Activated T-cell treated with anti-CD3 and anti-CD28 coated beads, Interleukin-2, amount 50 U/mL, for 72 hours (primary cell): ENCODE results near the gene DYRK3. TPM values are rescaled to one million over a fixed set of nuclear protein-coding genes. Genes with fewer than 3 reads are reported as not detected.
A peak's percentile ranks its signal among the peaks of the same experiment; 100 is the strongest.

Source experiments
- ATAC-seq, 2 donors: fragments of 150-1000 bp; cut with Tn5 transposase; replicated peaks in 1 of 2; 2 replicates each; pipeline ENCODE4 v1.10.0; 2021; ENCODE audit warnings: moderate library complexity in 2 of 2, mild to moderate bottlenecking in 1 of 2
- DNase-seq, 2 donors: peaks; one replicate each; pipeline ENCODE4 v3.0.0; 2021 to 2022; ENCODE audit warnings: mixed read lengths in 1 of 2
- H3K27ac Mint-ChIP-seq: one replicate; pipeline ENCODE4 v1.8.0; 2022; ENCODE audit warnings: mild to moderate bottlenecking, moderate library complexity, mixed read lengths
- H3K27me3 Mint-ChIP-seq: one replicate; pipeline ENCODE4 v1.8.0; 2022; ENCODE audit warnings: low read depth, mixed read lengths
- H3K36me3 Mint-ChIP-seq, 2 donors: one replicate each; pipeline ENCODE4 v1.8.0; 2022; ENCODE audit warnings: mixed read lengths in 2 of 2, mild to moderate bottlenecking in 1 of 2; ENCODE audit not compliant: insufficient read depth in 2 of 2
- H3K4me1 Mint-ChIP-seq: one replicate; pipeline ENCODE4 v1.8.0; 2022; ENCODE audit warnings: low read depth, mixed read lengths
- H3K4me3 Mint-ChIP-seq, 2 donors: one replicate each; pipeline ENCODE4 v1.8.0; 2022; ENCODE audit warnings: mild to moderate bottlenecking in 2 of 2, mixed read lengths in 2 of 2, moderate library complexity in 2 of 2
- H3K9me3 Mint-ChIP-seq, 2 donors: one replicate each; pipeline ENCODE4 v1.8.0; 2022; ENCODE audit warnings: mixed read lengths in 2 of 2
- total RNA-seq, 2 donors: library from RNA; stranded (reverse); gene quantifications; one replicate each; pipeline ENCODE4 v1.2.3, GENCODE V29; 2022

The DYRK3 gene
- total RNA-seq, 2 donors from 2014 or later = 5.9 to 8.7 TPM

DNA sequence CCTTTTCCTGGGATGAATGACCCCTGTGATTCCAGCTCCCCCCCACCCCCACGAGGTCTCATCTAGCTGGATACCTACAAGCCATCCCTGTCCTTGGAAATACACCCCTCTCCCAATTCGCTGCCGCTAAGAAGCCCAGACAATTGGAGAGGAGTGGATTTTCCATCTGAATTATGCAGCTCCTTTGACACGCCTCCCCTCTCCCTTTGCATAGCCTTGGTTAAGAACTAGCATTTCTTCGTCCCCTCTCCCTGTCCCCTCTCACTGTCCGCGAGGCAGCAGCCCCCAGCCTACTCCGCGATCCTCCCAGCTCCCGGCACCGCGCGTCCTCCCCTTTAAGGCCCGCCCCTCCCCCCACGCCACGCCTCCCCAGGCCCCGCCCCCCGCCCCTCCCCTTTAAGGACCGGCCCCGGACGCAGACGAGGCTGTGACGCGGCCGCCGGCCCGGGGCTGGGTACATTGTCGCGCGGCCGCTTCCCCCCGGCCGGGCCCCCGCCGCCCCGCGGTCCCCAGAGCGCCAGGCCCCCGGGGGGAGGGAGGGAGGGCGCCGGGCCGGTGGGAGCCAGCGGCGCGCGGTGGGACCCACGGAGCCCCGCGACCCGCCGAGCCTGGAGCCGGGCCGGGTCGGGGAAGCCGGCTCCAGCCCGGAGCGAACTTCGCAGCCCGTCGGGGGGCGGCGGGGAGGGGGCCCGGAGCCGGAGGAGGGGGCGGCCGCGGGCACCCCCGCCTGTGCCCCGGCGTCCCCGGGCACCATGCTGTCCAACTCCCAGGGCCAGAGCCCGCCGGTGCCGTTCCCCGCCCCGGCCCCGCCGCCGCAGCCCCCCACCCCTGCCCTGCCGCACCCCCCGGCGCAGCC lies 49.4 kb downstream of the DYRK3 start, which contains the start of gene MAPKAPK2:
MAPKAPK2 (plus strand) TSS at position 428 of the 856 bp plus-strand sequence; CDS start at position 753, 325 bp downstream.
- peak; percentile 79 for ATAC-seq
- H3K27me3 Mint-ChIP-seq = peaks cover 15% of the 10 kb centered on the region
- no peaks in the 10 kb centered on the region for H3K9me3 Mint-ChIP-seq
- DNase-seq = peak; percentile 79 to 83
- H3K27ac Mint-ChIP-seq = peak within 1 kb of the TSS; percentile 87
- H3K36me3 Mint-ChIP-seq = peaks cover 0 to 7% of the 10 kb centered on the region in 2 donors
- peak within 1 kb of the TSS; percentile 89 to 97 for H3K4me3 Mint-ChIP-seq
- H3K4me1 Mint-ChIP-seq = peaks cover 62% of the 10 kb centered on the region

DNA sequence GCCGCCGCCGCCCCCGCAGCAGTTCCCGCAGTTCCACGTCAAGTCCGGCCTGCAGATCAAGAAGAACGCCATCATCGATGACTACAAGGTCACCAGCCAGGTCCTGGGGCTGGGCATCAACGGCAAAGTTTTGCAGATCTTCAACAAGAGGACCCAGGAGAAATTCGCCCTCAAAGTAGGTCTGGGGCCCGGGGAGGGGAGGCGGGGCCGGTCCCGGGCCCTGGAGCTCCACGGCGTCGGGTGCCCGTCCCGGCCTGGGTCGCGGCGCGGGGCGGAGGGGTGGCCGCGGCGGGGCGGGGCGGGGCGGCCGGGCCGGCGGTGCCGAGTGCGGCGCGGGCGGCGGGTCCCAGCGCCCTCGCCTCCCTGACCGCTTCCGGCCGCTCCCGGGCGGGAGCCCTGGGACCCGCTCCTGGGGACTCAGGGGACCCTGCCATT lies 50.0 kb downstream of the DYRK3 start:
- H3K9me3 Mint-ChIP-seq = no peaks in the 10 kb centered on the region
- H3K27ac Mint-ChIP-seq = peak overlapping the region; percentile 87
- ATAC-seq (peak; percentile 60 to 61), DNase-seq (peak; percentile 65 to 67)
- H3K27me3 Mint-ChIP-seq = peaks cover 15% of the 10 kb centered on the region
- H3K36me3 Mint-ChIP-seq = peaks cover 0 to 7% of the 10 kb centered on the region in 2 donors
- H3K4me1 Mint-ChIP-seq = peaks cover 62% of the 10 kb centered on the region
- H3K4me3 Mint-ChIP-seq = peak overlapping the region; percentile 89 to 97

- Mint-ChIP-seq H3K4me1 (peaks cover 63% of the 10 kb centered on the region), H3K4me3 (peak overlapping the region; percentile 89 to 97), H3K9me3 (no peaks in the 10 kb centered on the region), H3K27ac (peak overlapping the region; percentile 94), H3K27me3 (peaks cover 15% of the 10 kb centered on the region), H3K36me3 (peaks cover 0 to 7% of the 10 kb centered on the region in 2 donors)
- ATAC-seq (peak; percentile 55 to 69), DNase-seq (peak; percentile 68 to 75)
These were observed 50.6 kb downstream of the DYRK3 start for GRCh38 chr1:206685769-206686477.

GRCh38 chr1:206686478-206687249 lies 51.3 kb downstream of the DYRK3 start:
- H3K36me3 Mint-ChIP-seq = peaks cover 0 to 7% of the 10 kb centered on the region in 2 donors
- ATAC-seq (peak; percentile 8 to 12), DNase-seq (peak in 1 of 2 donors; percentile 38)
- peak overlapping the region; percentile 94 for H3K27ac Mint-ChIP-seq
- H3K4me1 Mint-ChIP-seq = peaks cover 66% of the 10 kb centered on the region
- H3K9me3 Mint-ChIP-seq = no peaks in the 10 kb centered on the region
- peaks cover 15% of the 10 kb centered on the region for H3K27me3 Mint-ChIP-seq
- H3K4me3 Mint-ChIP-seq = peak overlapping the region; percentile 88 to 97

- H3K36me3 Mint-ChIP-seq = peaks cover 0 to 7% of the 10 kb centered on the region in 2 donors
- H3K27me3 Mint-ChIP-seq = peaks cover 13% of the 10 kb centered on the region
- H3K4me1 Mint-ChIP-seq = peaks cover 66% of the 10 kb centered on the region
- ATAC-seq = no peak
- DNase-seq = no peak
- H3K27ac Mint-ChIP-seq = peak overlapping the region; percentile 94
- H3K9me3 Mint-ChIP-seq = no peaks in the 10 kb centered on the region
- H3K4me3 Mint-ChIP-seq = peak overlapping the region; percentile 88 to 97
These were observed 52.0 kb downstream of the DYRK3 start for GRCh38 chr1:206687251-206687914.

DNA sequence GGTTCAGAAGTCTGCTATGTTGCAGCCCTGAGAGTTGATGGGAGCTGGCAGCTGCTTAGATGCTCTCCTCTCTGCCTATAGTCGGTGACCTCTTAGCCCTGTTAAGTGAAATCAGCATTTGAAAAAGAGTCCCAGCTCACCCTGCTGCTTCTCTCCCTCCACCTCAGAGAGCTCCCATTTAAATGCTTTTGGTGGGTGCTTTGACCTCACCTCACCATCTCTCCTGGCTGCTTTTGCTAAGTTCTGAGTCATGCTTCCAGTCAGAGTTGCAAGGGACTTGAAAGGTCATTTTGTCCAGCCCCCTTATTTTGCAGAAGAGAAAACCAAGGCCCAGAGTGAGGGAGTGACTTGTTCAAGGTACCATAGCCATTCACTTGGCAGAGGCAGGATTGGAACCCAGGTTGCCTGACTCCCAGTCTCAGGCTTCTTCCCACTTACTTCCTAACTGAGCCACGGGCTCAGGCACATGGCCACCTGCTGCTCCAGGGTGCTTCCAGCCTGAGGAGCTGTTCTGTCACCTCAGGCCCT lies 52.6 kb downstream of the DYRK3 start:
- H3K27ac Mint-ChIP-seq = peak overlapping the region; percentile 14

DNA sequence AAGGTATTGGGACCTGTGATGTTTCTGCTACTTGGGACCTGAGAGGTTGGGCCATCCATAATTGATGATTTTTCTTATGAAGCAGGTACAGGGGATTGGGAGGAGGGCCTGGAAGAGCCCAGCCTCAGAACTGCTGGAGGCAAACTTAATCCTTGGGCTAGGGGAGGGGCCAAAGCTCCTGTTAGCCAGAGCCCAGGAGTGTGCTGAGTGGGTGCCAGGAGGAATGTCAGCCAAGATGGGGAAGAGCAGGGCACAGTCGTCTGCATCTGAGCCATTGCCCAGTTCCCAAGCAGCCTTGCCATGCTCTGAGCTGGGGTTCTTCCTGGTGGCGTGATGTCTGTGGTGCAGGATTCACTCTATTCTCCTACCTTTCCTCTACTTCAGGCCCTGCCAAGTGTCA lies 55.2 kb downstream of the DYRK3 start:
- Mint-ChIP-seq H3K36me3 (peaks cover 4 to 7% of the 10 kb centered on the region in 2 donors), H3K27me3 (no peaks in the 10 kb centered on the region), H3K9me3 (no peaks in the 10 kb centered on the region), H3K4me1 (peaks cover 72% of the 10 kb centered on the region), H3K27ac (no peak overlapping the region), H3K4me3 (no peak overlapping the region)
- DNase-seq = no peak
- ATAC-seq = no peak

More for the DNA sequence above, 52.6 kb downstream of the DYRK3 start:
- DNase-seq (peak in 1 of 2 donors; percentile 20), ATAC-seq (peak in 1 of 2 donors; percentile 5)
- H3K9me3 Mint-ChIP-seq = no peaks in the 10 kb centered on the region
- H3K36me3 Mint-ChIP-seq = peaks cover 0 to 7% of the 10 kb centered on the region in 2 donors
- H3K27me3 Mint-ChIP-seq = peaks cover 7% of the 10 kb centered on the region
- H3K4me3 Mint-ChIP-seq = peak overlapping the region; percentile 88 to 97
- peaks cover 70% of the 10 kb centered on the region for H3K4me1 Mint-ChIP-seq

- no peak for DNase-seq
- Mint-ChIP-seq H3K27ac (no peak overlapping the region), H3K4me1 (peaks cover 82% of the 10 kb centered on the region), H3K36me3 (peaks cover 4 to 9% of the 10 kb centered on the region in 2 donors), H3K4me3 (no peak overlapping the region), H3K9me3 (no peaks in the 10 kb centered on the region), H3K27me3 (no peaks in the 10 kb centered on the region)
- no peak for ATAC-seq
These were observed 56.3 kb downstream of the DYRK3 start for GRCh38 chr1:206691604-206692003.

DNA sequence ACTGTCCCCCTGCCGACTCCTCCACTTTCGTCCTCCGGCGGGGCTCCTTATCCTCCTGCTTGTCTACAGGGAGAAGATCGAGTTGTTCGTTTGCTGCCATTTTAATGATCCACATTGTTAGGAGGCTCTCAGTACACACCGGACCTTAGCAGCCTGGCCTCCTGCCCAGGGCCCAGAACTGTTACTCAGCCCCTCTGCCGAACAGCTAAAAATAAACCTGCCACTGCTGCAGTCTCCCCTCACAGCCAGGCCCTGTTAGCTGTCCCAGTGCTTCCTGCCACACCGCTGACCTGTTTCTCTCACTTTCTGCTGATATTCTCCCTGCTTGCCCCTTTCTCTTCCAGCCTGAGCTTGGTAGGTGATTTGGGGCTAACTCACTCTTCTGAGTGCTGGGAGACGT lies 57.7 kb downstream of the DYRK3 start:
- ATAC-seq (no peak), DNase-seq (no peak)
- H3K27me3 Mint-ChIP-seq = no peaks in the 10 kb centered on the region
- H3K9me3 Mint-ChIP-seq = no peaks in the 10 kb centered on the region
- peaks cover 82% of the 10 kb centered on the region for H3K4me1 Mint-ChIP-seq
- no peak overlapping the region for H3K4me3 Mint-ChIP-seq
- peaks cover 2 to 17% of the 10 kb centered on the region in 2 donors for H3K36me3 Mint-ChIP-seq
- no peak overlapping the region for H3K27ac Mint-ChIP-seq

GRCh38 chr1:206693592-206693991 lies 58.3 kb downstream of the DYRK3 start:
- H3K4me1 Mint-ChIP-seq = peaks cover 80% of the 10 kb centered on the region
- no peaks in the 10 kb centered on the region for H3K27me3 Mint-ChIP-seq
- H3K9me3 Mint-ChIP-seq = no peaks in the 10 kb centered on the region
- no peak for DNase-seq
- H3K27ac Mint-ChIP-seq = no peak overlapping the region
- H3K36me3 Mint-ChIP-seq = peaks cover 2 to 17% of the 10 kb centered on the region in 2 donors
- H3K4me3 Mint-ChIP-seq = no peak overlapping the region
- ATAC-seq = no peak

GRCh38 chr1:206694171-206695124 lies 59.1 kb downstream of the DYRK3 start:
- ATAC-seq = no peak
- H3K36me3 Mint-ChIP-seq = peaks cover 2 to 17% of the 10 kb centered on the region in 2 donors
- H3K9me3 Mint-ChIP-seq = no peaks in the 10 kb centered on the region
- no peak overlapping the region for H3K27ac Mint-ChIP-seq
- H3K4me1 Mint-ChIP-seq = peaks cover 80% of the 10 kb centered on the region
- H3K27me3 Mint-ChIP-seq = no peaks in the 10 kb centered on the region
- no peak overlapping the region for H3K4me3 Mint-ChIP-seq
- DNase-seq = no peak
